Neural crest cell (in vitro differentiated cells): ENCODE measurements around the gene NLRP8. TPM values are rescaled to one million over a fixed set of nuclear protein-coding genes. Genes with fewer than 3 reads are reported as not detected.
"Not testable (repeated sequence)": the region's sequence is repeated elsewhere in the genome, so short reads cannot be mapped to it uniquely, and the experiment has no call there.

ENCODE experiments used
- DNase-seq: peaks from one replicate; pipeline ENCODE4 v3.0.0; 2021; ENCODE audit warnings: low read depth, mixed read lengths, low spot score
- H3K27ac Mint-ChIP-seq: one replicate; pipeline ENCODE4 v1.8.0; 2021; ENCODE audit warnings: mild to moderate bottlenecking, mixed read lengths; ENCODE audit not compliant: unreplicated experiment
- H3K27me3 Mint-ChIP-seq: 2 replicates; pipeline ENCODE4 v1.8.0; 2021; ENCODE audit warnings: low read depth, mild to moderate bottlenecking, mixed read lengths
- H3K36me3 Mint-ChIP-seq: 2 replicates; pipeline ENCODE4 v1.8.0; 2021; ENCODE audit warnings: low read depth, mild to moderate bottlenecking, mixed read lengths
- H3K4me1 Mint-ChIP-seq: 2 replicates; pipeline ENCODE4 v1.8.0; 2021; ENCODE audit warnings: mixed read lengths
- H3K4me3 Mint-ChIP-seq: one replicate; pipeline ENCODE4 v1.8.0; 2021; ENCODE audit warnings: mild to moderate bottlenecking, mixed read lengths
- H3K9me3 Mint-ChIP-seq: 2 replicates; pipeline ENCODE4 v1.8.0; 2021; ENCODE audit warnings: mixed read lengths
- total RNA-seq: library from RNA; stranded (reverse); gene quantifications from 2 replicates; pipeline ENCODE4 v1.2.1, GENCODE V29; 2021
- TF ChIP-seq, protein P1 (sequence below): fragments of 200-600 bp; sonication (generic); conservative IDR thresholded peaks from 2 replicates; pipeline ENCODE4 v1.5.0; 2021; ENCODE audit warnings: antibody characterized with exemption, mild to moderate bottlenecking

NLRP8 gene
- total RNA-seq, 1 donor from 2014 or later = not detected

DNA sequence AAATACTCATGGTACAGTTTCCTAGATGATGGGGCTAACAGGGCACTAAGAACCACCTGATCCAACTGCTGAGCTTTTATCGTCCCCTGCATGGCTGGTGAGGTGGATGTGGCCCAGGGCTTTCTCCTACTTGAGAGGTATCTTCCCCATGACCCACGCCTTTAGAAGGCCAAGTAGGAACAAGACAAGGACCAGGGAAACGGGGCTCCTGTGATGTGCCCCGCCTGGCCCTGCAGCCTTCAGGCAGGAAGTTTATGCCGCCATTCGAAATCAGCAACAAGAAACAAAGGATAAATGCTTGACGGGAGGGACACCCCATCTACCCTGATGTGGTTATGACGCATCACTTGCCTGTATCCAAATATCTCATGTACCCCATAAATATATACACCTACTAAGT is 19.6 kb upstream of the NLRP8 start:
- DNase-seq = no peak
- TF ChIP-seq, protein P1, sequence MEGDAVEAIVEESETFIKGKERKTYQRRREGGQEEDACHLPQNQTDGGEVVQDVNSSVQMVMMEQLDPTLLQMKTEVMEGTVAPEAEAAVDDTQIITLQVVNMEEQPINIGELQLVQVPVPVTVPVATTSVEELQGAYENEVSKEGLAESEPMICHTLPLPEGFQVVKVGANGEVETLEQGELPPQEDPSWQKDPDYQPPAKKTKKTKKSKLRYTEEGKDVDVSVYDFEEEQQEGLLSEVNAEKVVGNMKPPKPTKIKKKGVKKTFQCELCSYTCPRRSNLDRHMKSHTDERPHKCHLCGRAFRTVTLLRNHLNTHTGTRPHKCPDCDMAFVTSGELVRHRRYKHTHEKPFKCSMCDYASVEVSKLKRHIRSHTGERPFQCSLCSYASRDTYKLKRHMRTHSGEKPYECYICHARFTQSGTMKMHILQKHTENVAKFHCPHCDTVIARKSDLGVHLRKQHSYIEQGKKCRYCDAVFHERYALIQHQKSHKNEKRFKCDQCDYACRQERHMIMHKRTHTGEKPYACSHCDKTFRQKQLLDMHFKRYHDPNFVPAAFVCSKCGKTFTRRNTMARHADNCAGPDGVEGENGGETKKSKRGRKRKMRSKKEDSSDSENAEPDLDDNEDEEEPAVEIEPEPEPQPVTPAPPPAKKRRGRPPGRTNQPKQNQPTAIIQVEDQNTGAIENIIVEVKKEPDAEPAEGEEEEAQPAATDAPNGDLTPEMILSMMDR = no peak
- Mint-ChIP-seq H3K4me3 (no peak overlapping the region), H3K4me1 (no peaks in the 10 kb centered on the region), H3K27ac (no peak overlapping the region), H3K27me3 (no peaks in the 10 kb centered on the region), H3K36me3 (peaks cover 8% of the 10 kb centered on the region), H3K9me3 (peaks cover 21% of the 10 kb centered on the region)

DNA sequence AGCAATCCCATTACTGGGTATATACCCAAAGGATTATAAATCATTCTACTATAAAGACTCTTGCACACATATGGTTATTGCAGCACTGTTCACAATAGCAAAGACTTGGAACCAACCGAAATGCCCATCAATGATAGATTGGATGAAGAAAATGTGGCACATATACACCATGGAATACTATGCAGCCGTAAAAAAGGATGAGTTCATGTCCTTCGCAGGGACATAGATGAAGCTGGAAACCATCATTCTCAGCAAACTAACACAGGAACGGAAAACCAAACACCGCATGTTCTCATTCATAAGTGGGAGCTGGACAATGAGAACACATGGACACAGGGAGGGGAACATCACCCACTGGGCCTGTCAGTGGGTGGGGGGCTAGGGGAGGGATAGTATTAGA is 18.4 kb upstream of the NLRP8 start:
- H3K36me3 Mint-ChIP-seq = peaks cover 10% of the 10 kb centered on the region
- H3K27ac Mint-ChIP-seq, H3K4me3 Mint-ChIP-seq, H3K4me1 Mint-ChIP-seq, DNase-seq, H3K27me3 Mint-ChIP-seq: not testable (repeated sequence)
- peaks cover 25% of the 10 kb centered on the region for H3K9me3 Mint-ChIP-seq

DNA sequence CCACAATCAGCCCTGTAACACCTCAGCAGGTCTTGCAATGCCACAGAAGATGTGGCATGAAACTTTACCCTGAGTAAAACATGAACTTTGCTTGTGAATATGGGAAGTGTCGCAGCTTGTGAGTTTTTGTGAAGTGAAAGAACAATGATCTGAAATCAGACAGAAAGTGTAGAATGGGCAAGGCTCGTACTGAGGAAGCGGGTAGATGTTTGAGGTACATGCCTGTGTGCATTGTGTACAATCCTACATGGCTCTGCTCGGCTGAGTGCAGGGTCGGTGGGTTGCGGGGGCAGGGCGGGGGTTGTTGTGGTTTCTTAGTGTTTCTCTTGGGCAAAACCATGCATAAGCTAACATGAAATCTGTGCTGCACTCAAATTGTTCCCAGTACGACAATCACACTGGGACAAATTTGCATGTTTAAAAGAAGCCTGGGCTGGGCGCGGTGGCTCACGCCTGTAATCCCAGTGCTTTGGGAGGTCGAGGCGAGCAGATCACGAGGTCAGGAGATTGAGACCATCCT is 16.6 kb upstream of the NLRP8 start:
- Mint-ChIP-seq H3K9me3 (peaks cover 29% of the 10 kb centered on the region), H3K27me3 (no peaks in the 10 kb centered on the region)

DNA sequence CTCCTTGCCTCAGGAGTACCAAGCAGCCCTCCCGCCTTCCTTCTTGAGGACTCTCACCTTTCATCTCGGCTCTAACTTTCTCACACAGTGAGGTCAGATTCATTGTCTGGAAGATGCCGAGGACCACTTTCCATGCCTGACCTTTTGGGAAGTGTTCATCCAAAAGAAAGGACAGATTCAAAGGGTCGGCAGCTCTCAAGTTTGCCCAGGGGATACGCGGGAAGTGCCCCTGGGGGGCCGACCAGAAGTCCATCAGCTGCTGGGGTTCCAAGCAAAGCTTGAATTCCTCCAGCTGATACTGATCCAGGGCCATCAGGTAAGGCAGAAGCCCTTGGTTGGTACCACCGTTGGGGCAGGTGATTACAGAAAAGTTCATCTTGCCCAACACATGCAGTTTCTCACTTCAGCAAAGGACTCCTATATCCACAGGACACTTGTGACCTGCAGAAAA is 15.7 kb upstream of the NLRP8 start, which contains the start of gene NLRP13:
TSS of gene NLRP13 (minus strand) at position 401 of the 451 bp plus-strand sequence. CDS start at position 376, 25 bp downstream.
- H3K4me3 Mint-ChIP-seq = no peak within 1 kb of the TSS
- no peak within 1 kb of the TSS for H3K27ac Mint-ChIP-seq
- peaks cover 15% of the 10 kb centered on the region for H3K36me3 Mint-ChIP-seq
- no peaks in the 10 kb centered on the region for H3K4me1 Mint-ChIP-seq
- no peak for DNase-seq
- peaks cover 29% of the 10 kb centered on the region for H3K9me3 Mint-ChIP-seq
- H3K27me3 Mint-ChIP-seq = no peaks in the 10 kb centered on the region
- TF ChIP-seq, protein P1 = no peak

More for the DNA sequence above, 16.6 kb upstream of the NLRP8 start:
- H3K4me3 Mint-ChIP-seq = no peak overlapping the region
- TF ChIP-seq, protein P1 = no peak
- H3K36me3 Mint-ChIP-seq = peaks cover 15% of the 10 kb centered on the region
- no peaks in the 10 kb centered on the region for H3K4me1 Mint-ChIP-seq
- H3K27ac Mint-ChIP-seq = no peak overlapping the region
- DNase-seq = no peak

DNA sequence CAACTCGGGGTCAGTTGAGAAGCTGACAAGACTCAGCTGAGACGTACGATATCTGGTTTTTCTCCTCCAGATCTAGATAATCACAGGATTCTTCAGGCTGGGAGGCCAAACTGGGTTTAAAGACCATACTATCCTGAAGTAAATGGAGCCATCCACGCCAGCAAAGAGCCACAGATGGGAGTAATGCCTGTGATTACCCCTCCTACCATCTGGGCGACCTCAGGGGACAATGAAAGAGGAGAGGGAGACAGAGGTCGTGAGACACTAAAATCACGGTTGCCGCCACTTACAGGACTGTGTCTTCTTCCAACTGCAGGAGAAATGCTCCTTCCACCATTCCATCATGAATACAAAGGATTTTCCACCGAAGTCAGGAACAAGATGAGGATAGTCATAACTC is 12.4 kb upstream of the NLRP8 start:
- H3K4me1 Mint-ChIP-seq = no peaks in the 10 kb centered on the region
- no peaks in the 10 kb centered on the region for H3K27me3 Mint-ChIP-seq
- H3K4me3 Mint-ChIP-seq = no peak overlapping the region
- H3K36me3 Mint-ChIP-seq = peaks cover 10% of the 10 kb centered on the region
- H3K27ac Mint-ChIP-seq = no peak overlapping the region
- TF ChIP-seq, protein P1 = no peak
- peaks cover 24% of the 10 kb centered on the region for H3K9me3 Mint-ChIP-seq
- no peak for DNase-seq

DNA sequence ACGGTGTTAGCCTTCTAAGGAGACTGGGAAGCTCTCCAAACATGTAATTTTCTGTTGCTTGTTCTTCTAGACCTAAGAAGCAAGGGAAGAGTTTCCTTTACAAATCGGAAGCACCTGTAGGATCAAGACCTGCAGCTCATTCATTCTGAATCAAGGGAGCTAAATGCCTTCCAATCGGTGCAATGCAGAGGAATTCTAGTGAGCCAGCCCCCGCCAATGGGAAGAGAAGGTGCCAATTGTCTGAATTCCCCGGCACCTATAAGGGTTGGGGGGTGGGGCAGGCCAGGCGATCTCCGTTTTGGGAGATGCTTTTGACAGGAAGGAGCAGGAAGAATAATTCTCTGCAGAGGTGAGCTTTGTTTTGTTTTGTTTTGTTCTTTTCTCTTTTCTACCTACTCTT is 8.4 kb upstream of the NLRP8 start:
- Mint-ChIP-seq H3K9me3 (peaks cover 26% of the 10 kb centered on the region), H3K36me3 (peaks cover 16% of the 10 kb centered on the region), H3K4me3 (no peak overlapping the region), H3K27ac (no peak overlapping the region), H3K27me3 (no peaks in the 10 kb centered on the region), H3K4me1 (no peaks in the 10 kb centered on the region)
- TF ChIP-seq, protein P1 = no peak
- DNase-seq = no peak
